Measurements from ENCODE around the gene SHMT2. TPM values are rescaled to one million over a fixed set of nuclear protein-coding genes. Genes with fewer than 3 reads are reported as not detected.

Gene SHMT2
- total and polyA plus RNA-seq, 2 experiments from 2014 or later = 125 to 387 TPM

GRCh38 chr12:57238854-57239554 lies 9.5 kb downstream of the SHMT2 start:
- H3K27ac Mint-ChIP-seq = no peak overlapping the region; the same call in 1 of the 2 replicates

More at GRCh38 chr12:57238854-57239554, 9.5 kb downstream of the SHMT2 start:
- Histone ChIP-seq H3K36me3 (ENCODE audit: insufficient read depth) (peaks cover 4% of the 10 kb centered on the region), H4K20me1 (replicated peaks; ENCODE audit: insufficient read depth) (peaks cover 8% of the 10 kb centered on the region), H3K4me2 (peak overlapping the region; percentile 99), H3K27me3 (ENCODE audit: insufficient read depth) (peaks cover 90% of the 10 kb centered on the region), H3K9me2 (ENCODE audit: insufficient read depth) (no peaks in the 10 kb centered on the region), H3K4me1 (ENCODE audit: insufficient read depth) (peaks cover 55% of the 10 kb centered on the region), H2AFZ (peak overlapping the region; percentile 97), H3K4me3 (peak overlapping the region; percentile 85), H3K27ac (ENCODE audit: low read depth) (no peak overlapping the region), H3K79me2 (replicated peaks; ENCODE audit: insufficient read depth) (no peaks in the 10 kb centered on the region), H3F3A (replicated peaks; ENCODE audit: low read depth) (peaks cover 25% of the 10 kb centered on the region)
- Mint-ChIP-seq H3K4me3 (peak overlapping the region; percentile 79), H3K36me3 (ENCODE audit: low read depth) (peaks cover 13% of the 10 kb centered on the region), H3K4me1 (peaks cover 66% of the 10 kb centered on the region), H3K27me3 (ENCODE audit: insufficient read depth, low read depth, poor library complexity) (peaks cover 94% of the 10 kb centered on the region), H3K9me3 (no peaks in the 10 kb centered on the region; the same call in 2 of the 3 replicates)
- DNase-seq (ENCODE audit: low spot score) (peak; percentile 94), ATAC-seq (peak; percentile 13)
- no peak for TF ChIP-seq ZNF331 (CRISPR knock-in tag; IDR thresholded peaks at IDR 0.05; ENCODE audit: low read depth)
- peak; percentile 62; the same call in 1 of the 2 replicates for TF ChIP-seq CREB1 (CRISPR knock-in tag; IDR thresholded peaks at IDR 0.05; ENCODE audit: low read depth)
- TF ChIP-seq EZH2 (IDR thresholded peaks at IDR 0.05; ENCODE audit: low read depth, unreplicated experiment) = peak; percentile 38
- TF ChIP-seq, protein P1, sequence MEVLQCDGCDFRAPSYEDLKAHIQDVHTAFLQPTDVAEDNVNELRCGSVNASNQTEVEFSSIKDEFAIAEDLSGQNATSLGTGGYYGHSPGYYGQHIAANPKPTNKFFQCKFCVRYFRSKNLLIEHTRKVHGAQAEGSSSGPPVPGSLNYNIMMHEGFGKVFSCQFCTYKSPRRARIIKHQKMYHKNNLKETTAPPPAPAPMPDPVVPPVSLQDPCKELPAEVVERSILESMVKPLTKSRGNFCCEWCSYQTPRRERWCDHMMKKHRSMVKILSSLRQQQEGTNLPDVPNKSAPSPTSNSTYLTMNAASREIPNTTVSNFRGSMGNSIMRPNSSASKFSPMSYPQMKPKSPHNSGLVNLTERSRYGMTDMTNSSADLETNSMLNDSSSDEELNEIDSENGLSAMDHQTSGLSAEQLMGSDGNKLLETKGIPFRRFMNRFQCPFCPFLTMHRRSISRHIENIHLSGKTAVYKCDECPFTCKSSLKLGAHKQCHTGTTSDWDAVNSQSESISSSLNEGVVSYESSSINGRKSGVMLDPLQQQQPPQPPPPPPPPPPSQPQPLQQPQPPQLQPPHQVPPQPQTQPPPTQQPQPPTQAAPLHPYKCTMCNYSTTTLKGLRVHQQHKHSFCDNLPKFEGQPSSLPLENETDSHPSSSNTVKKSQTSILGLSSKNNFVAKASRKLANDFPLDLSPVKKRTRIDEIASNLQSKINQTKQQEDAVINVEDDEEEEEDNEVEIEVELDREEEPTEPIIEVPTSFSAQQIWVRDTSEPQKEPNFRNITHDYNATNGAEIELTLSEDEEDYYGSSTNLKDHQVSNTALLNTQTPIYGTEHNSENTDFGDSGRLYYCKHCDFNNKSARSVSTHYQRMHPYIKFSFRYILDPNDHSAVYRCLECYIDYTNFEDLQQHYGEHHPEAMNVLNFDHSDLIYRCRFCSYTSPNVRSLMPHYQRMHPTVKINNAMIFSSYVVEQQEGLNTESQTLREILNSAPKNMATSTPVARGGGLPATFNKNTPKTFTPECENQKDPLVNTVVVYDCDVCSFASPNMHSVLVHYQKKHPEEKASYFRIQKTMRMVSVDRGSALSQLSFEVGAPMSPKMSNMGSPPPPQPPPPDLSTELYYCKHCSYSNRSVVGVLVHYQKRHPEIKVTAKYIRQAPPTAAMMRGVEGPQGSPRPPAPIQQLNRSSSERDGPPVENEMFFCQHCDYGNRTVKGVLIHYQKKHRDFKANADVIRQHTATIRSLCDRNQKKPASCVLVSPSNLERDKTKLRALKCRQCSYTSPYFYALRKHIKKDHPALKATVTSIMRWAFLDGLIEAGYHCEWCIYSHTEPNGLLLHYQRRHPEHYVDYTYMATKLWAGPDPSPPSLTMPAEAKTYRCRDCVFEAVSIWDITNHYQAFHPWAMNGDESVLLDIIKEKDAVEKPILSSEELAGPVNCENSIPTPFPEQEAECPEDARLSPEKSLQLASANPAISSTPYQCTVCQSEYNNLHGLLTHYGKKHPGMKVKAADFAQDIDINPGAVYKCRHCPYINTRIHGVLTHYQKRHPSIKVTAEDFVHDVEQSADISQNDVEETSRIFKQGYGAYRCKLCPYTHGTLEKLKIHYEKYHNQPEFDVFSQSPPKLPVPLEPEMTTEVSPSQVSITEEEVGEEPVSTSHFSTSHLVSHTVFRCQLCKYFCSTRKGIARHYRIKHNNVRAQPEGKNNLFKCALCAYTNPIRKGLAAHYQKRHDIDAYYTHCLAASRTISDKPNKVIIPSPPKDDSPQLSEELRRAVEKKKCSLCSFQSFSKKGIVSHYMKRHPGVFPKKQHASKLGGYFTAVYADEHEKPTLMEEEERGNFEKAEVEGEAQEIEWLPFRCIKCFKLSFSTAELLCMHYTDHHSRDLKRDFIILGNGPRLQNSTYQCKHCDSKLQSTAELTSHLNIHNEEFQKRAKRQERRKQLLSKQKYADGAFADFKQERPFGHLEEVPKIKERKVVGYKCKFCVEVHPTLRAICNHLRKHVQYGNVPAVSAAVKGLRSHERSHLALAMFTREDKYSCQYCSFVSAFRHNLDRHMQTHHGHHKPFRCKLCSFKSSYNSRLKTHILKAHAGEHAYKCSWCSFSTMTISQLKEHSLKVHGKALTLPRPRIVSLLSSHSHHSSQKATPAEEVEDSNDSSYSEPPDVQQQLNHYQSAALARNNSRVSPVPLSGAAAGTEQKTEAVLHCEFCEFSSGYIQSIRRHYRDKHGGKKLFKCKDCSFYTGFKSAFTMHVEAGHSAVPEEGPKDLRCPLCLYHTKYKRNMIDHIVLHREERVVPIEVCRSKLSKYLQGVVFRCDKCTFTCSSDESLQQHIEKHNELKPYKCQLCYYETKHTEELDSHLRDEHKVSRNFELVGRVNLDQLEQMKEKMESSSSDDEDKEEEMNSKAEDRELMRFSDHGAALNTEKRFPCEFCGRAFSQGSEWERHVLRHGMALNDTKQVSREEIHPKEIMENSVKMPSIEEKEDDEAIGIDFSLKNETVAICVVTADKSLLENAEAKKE (CRISPR knock-in tag; IDR thresholded peaks at IDR 0.05) = no peak
- peak; percentile 10 for TF ChIP-seq REST (IDR thresholded peaks at IDR 0.05; ENCODE audit: unreplicated experiment)
- peak; percentile 95 to 100 for TF ChIP-seq CTCF (conservative IDR thresholded peaks at IDR 0.05; ENCODE audit: low read depth in 2 of 2)
- TF ChIP-seq POLR2AphosphoS5 (IDR thresholded peaks at IDR 0.05; ENCODE audit: low read depth) = peak; percentile 61; the same call in 1 of the 2 replicates
